SK-MEL-5 (cell line): ENCODE data around the gene NT5C1B. TPM values are rescaled to one million over a fixed set of nuclear protein-coding genes. Genes with fewer than 3 reads are reported as not detected.

Experiments used
- DNase-seq: peaks from one replicate; pipeline ENCODE4 v3.0.0-alpha.2; 2016; ENCODE audit warnings: low read depth, low spot score
- in situ Hi-C: cut with HindIII; loops from 2 replicates; pipeline ENCODE4 v1.10.0; 2016; ENCODE audit warnings: low sequenced_read_pairs, high pct_unique_total_duplicates, low pct_unique_long_range_greater_than_20kb
- total RNA-seq: library from RNA; depleted of rRNA; stranded (reverse); fragments of >200 nt; shearing (Covaris generic); gene quantifications from 2 replicates; pipeline ENCODE4 v1.2.3, GENCODE V29; 2014

NT5C1B gene
- total RNA-seq, 1 experiment from 2014 or later, result not detected

DNA sequence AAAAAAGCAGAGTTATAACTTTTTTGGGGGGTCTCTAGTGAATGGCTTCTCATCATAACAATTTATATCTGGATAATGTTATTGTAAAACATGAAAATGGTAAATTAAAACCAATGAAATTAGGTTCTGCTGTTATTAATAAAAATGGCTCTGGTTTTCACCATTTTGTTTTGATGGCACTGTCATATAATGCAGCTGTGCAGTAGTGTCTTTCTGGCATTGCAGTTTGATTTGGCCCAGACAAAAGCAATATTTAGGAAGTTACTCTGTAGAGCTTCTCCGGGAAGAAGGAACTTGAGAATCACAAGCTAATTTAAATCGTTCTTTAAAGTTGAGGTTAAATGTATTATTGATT, 15.1 kb upstream of the NT5C1B start:
- DNase-seq, result no peak
- in situ Hi-C loops, result no loop called here

DNA sequence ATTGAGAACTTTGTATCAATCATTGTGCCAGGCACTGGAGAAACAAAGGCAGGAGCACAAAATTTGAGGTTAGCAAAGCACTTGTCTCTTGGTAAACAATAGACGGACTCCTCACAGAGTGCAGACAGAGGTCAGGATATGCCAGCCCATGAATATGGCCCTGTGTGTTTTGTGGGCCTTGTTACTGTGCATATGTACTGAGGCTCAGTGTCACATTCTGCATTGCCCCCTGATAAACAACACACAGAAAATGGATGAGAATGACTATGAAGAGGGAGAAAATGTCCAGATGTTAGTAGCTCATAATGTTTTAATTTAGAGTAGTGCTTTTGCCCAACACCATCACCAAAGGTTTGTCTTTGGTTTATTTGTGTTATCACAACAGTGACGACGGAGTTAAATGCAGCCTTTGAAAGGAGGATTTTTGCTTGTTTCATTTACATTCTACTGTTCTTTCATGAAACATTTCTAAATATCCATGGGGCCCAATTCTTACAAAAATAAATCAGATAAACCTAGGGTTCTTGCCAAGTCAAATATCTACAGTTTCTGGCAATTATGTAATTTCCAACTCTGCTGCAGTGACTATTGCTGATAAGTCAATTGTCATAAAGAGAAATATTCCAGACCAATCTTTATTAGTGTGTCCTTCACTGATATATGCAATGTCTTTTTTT, 14.6 kb upstream of the NT5C1B start:
- DNase-seq, result no peak
- in situ Hi-C loops, result no loop called here

DNA sequence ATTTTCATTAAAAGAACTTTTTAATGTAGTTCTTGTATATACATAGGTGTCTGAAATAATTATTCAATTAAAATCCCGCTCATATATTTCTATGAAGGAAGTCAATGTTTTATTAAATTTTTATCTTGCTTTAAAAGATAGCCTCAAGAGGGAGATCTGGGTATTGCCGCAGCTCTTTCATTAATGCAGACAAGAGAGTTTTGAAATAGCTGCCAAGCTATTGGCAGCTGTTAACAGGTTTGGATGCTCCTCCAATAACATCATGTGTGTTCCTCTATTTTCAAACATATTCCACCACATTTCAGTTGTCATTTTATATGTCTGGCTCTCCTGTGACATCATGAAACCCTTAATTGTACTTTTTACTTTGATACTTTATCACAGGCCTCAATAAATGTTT, 12.9 kb upstream of the NT5C1B start:
- no peak for DNase-seq
- in situ Hi-C loops, result no loop called here

GRCh38 chr2:18600255-18600613, 10.9 kb upstream of the NT5C1B start:
- no peak for DNase-seq
- in situ Hi-C loops, result no loop called here

DNA sequence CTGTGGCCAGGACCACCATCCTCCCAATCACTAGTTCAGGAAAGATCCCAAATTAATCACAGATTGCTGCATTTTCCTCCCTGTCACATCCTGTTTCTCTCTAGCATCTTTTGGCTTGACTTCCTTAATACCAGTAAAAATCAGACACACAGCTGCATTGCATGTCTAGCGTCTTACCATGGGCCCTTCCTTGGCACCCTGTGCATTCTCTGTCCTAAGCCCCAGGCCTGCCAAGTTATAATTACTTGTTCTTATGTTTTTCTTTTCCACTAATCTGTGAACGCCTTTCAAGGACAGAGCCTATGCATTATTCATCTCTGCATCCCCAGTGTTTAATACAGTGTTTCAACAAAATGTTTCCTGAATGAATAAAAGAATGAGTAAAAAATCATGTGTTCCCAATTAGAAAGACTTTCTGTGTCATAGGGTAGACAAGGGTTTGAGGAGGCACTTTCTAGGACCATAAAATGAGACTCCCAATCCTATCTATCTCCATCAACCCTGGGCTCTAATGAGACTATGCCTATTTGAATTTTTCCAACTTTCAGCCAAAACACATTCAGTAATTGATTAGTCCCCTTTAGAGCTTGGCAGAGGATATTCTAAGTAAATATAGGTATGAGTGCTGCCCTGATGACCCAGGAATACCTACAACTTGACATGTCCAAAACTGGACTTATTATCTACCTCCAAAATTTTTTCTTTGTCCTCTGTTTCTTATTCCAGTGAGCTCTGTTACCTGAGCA, 10.3 kb upstream of the NT5C1B start:
- in situ Hi-C loops, result no loop called here
- no peak for DNase-seq

GRCh38 chr2:18598848-18599484, 9.6 kb upstream of the NT5C1B start:
- in situ Hi-C loops, result no loop called here
- DNase-seq, result no peak

DNA sequence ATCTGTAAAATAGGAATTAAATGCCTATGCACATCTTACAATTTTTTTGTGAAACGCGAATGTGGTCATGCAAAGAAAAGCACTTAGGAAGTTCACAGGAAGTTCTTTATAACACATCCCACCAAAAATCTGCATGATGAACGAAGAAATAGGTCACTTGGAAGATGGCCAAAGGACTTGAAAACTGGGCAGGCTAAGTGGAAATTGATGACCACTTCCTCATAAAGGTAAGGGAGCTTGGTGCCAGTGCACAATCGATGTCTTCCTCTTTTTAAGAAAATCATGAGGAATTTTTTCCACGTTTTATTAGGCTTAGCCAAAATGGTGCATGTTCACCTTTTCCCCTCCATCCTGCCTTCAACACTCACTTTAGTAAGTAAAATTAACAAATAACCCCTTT, 8.2 kb upstream of the NT5C1B start:
- DNase-seq, result no peak
- in situ Hi-C loops, result no loop called here

- no peak for DNase-seq
- in situ Hi-C loops, result no loop called here
Measured at GRCh38 chr2:18596993-18597392, 7.6 kb upstream of the NT5C1B start.

DNA sequence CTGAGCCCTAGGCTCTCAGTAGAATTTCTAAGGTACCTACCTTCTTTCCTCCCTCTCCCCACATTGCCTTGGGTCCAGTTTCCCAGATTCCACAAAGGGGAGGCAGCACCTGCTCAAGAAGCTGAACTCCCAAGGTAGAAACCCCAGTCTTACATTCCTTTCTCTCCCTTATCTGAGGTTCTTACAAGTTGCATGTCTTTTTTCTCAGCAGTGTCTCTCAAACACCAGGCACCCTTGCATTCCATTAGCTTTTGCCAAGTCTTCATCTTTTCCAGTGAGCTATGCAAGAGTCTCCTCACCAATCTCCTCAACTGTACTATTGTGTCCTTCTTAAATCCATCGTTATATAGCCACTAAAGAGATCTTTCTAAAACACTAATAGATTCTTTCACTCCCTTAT, 4.1 kb upstream of the NT5C1B start:
- in situ Hi-C loops, result no loop called here
- DNase-seq, result no peak

DNA sequence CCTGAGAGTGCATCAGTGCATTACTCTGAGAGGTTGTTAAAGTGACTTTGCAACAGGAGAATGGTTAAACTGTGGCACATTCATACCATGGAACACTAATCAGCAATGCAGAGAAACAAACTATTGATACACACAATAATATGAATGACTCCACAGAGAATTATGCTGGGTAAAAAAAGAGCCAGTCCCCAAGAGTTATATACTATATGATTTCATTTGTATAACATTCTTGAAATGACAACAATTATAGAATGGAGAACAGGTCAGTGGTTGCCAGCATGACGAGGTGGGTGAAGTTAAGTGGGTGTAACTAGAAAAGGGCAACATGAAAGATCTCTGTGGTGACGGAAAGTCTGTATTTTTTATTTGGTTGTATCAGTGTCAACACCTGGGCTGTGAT, 3.0 kb upstream of the NT5C1B start:
- no peak for DNase-seq
- in situ Hi-C loops, result no loop called here

- in situ Hi-C loops, result no loop called here
- no peak for DNase-seq
Measured at GRCh38 chr2:18588802-18589201, 567 bp downstream of the NT5C1B start.

- in situ Hi-C loops, result no loop called here
- DNase-seq, result no peak
Measured at GRCh38 chr2:18588049-18588448, 1.3 kb downstream of the NT5C1B start.

DNA sequence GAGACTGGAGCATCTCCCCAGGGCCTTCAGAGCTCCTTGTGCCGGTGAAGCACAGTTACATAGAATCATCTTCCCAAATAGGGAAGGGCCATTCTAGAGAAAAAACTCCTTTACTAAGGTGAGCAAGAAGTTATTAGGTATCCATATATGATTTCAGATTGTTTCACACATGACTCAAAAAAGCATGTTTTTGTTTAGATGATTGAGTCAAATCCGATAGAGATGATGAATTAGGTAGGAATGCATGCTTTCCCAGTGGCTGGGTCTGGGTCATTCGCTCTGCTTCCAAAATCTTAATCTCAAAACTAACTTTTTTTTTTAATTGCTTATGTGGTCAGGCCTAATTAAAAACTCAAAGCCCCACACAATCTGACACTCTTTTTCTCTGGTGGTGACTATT, 3.8 kb downstream of the NT5C1B start:
- in situ Hi-C loops, result no loop called here
- no peak for DNase-seq

DNA sequence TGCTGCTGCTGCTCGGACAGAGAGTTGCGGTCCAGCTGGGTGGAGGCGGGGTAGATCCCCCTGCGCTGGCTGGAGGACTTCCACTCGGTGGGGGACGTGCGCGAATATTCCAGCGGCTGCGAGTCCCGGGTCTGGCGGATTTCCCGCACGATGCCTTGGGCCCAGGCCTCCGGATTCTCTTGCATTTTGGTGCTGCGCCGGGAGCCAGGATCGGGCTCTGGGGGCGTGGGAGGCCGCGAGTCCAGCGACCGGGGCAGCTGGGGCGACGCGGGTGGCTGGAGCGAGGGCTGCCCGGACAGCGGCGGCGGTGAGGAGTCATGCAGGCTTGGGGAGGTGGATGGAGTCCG, 4.8 kb downstream of the NT5C1B start:
- DNase-seq, result no peak
- in situ Hi-C loops, result no loop called here

DNA sequence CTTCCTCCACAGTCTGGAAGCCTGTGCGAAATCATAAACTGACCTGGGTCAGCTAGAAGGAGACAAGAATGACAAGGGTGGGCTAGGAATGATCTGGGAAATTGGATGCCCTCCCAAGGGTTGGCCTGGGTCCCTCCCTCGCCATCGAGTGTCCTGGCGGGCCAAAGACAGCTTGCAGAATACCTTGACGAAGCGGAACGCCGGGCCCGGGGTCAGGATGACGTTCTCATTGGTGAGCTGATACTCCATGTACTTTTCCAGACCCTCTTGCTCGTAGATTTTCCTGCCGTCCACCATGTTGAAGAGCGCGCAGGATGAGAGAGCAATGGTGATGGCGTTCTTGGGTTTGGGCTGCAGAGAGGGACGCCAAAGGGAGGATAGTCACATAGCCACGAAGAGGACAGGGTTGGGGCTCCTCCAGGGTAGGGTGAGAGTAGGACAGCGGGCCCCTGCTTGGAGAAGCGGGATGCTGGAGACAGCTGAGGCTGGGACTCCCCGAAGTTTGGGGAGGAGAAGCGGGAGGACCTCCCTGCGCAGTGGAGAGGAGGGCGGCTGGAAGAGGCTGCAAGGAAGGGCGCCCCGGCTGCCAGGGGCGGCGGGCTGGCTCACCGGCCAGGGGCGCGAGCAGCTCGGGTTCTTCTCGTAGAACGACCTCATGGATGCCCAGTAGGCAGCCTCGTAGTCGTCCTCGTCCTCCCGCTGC, 5.3 kb downstream of the NT5C1B start:
- DNase-seq, result no peak
- in situ Hi-C loops, result no loop called here

DNA sequence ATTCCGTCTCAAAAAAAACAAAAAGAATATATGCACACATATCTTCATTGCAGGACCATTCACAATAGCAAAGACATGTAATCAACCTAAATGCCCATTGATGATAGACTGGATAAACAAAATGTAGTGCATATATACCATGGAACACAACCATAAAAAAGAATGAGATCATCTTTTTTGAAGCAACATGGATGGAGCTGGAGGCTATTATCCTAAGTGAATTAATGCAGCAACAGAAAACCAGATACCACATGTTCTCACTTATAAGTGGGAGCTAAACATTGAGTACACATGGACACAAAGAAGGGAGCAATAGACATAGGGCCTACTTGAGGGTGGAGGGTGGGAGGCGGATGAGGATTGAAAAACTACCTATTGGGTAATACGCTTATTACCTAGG, 8.8 kb downstream of the NT5C1B start:
- no peak for DNase-seq
- in situ Hi-C loops, result no loop called here

- DNase-seq, result no peak
- in situ Hi-C loops, result no loop called here
Measured at GRCh38 chr2:18578033-18578432, 11.3 kb downstream of the NT5C1B start.

DNA sequence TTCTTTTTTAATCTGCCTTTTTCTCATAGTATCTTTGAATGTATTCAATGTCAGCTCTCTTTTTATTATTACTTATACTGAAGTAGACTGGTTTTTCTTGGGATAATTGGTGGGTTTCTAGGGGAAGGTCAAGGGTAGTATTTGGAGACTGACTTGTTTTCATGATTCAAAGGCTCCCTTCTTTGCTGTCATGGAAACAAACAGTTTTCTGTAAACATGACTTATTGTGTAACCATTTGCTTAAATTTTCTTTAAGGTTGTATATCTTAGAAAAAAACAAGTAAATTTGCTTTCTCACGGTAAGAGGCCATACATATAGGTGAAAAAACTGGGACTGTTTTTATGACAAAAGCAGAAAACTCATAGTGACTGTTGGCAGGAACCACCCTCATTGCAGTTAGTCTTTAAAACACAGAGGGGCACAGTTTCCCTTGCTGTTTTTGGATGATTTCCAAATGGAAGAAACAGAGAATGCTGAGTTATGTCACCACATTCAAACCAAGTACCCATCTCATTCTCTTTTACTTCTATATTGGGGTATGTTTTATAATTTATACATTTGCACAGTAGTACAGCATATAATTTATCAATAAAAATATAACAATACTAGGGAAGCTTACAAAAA, 23.1 kb downstream of the NT5C1B start:
- no peak for DNase-seq

More for the DNA sequence above, 23.1 kb downstream of the NT5C1B start:
- in situ Hi-C loops, result no loop called here
